Retinal pigment epithelial cell (primary cell): ENCODE results near the gene SLC4A4.

Experiments
- DNase-seq: peaks from one replicate; pipeline ENCODE4 v3.0.0-alpha.2; 2010; ENCODE audit warnings: low read depth
- H3K4me3 ChIP-seq: 2 replicates; pipeline ENCODE4 v1.5.1; 2011; ENCODE audit warnings: mild to moderate bottlenecking, low read length, control low read depth, moderate library complexity
- TF ChIP-seq, protein P1 (sequence below): conservative IDR thresholded peaks from 2 replicates; pipeline ENCODE4 v1.5.1; 2011; ENCODE audit warnings: low read depth, low read length, control low read depth, inconsistent platforms

Gene SLC4A4

DNA sequence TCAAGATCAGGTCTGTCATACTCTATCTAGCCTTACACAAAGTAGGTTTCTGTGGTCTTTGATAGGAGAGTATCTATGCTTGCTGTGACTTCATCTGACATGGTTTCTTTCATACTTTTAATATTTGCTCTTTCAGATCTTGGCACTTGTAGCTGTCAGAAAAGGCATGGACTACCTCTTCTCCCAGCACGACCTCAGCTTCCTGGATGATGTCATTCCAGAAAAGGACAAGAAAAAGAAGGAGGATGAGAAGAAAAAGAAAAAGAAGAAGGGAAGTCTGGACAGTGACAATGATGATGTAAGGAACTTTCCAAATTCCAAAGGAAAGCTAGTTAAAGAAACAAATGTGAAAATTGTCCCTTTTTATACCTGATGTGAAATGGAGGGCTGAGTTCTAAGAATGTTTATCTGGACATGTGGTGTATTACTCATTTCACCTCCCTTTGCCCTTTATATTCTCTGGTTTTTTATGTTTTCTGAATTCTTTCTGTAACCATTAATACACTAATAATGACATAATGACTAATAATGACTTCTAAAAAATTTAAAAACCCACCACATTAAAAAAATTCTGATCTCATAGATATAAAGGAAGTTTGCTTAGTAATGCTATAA, 221.2 kb downstream of the SLC4A4 start:
- peak; percentile 66 for DNase-seq
- H3K4me3 ChIP-seq = no peak overlapping the region
- TF ChIP-seq, protein P1, sequence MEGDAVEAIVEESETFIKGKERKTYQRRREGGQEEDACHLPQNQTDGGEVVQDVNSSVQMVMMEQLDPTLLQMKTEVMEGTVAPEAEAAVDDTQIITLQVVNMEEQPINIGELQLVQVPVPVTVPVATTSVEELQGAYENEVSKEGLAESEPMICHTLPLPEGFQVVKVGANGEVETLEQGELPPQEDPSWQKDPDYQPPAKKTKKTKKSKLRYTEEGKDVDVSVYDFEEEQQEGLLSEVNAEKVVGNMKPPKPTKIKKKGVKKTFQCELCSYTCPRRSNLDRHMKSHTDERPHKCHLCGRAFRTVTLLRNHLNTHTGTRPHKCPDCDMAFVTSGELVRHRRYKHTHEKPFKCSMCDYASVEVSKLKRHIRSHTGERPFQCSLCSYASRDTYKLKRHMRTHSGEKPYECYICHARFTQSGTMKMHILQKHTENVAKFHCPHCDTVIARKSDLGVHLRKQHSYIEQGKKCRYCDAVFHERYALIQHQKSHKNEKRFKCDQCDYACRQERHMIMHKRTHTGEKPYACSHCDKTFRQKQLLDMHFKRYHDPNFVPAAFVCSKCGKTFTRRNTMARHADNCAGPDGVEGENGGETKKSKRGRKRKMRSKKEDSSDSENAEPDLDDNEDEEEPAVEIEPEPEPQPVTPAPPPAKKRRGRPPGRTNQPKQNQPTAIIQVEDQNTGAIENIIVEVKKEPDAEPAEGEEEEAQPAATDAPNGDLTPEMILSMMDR = no peak

DNA sequence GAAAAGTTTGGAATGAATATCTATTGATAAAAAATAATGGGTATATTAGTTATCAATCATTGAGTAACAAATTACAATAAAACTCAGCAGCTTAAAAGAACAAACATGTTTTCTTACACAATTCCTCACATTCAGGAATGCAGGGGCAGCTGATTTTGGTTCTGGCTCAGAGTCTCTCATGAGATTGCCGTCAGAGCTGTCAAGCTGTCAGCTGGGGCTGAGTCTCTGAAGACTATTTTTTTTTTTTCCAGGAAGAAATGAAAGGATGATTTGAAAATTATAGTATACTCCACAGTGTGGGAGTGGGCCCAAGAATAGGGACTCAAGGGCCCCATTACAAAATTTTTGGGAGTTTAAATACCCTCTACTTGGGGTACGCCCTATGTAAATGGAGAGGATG, 226.0 kb downstream of the SLC4A4 start:
- no peak overlapping the region for H3K4me3 ChIP-seq
- DNase-seq = peak; percentile 31
- TF ChIP-seq, protein P1 = no peak

DNA sequence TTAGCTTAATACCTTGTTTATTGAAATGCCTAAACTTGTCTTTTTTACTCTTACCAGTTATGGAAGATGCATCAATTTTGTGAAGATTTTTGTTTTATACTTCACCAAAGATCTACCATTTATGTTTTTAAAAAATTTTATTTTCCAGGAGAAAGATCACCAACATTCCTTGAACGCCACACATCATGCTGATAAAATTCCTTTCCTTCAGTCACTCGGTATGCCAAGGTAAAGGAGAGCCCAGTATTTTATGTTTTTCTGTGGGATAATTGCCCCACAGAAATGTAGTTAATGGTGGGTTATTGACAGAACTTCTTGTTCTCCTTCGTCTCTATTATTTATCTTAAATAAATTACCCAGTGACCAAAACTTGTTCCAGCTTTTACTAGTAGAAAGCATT, 228.0 kb downstream of the SLC4A4 start:
- H3K4me3 ChIP-seq = no peak overlapping the region
- peak; percentile 8 for DNase-seq
- TF ChIP-seq, protein P1 = no peak

DNA sequence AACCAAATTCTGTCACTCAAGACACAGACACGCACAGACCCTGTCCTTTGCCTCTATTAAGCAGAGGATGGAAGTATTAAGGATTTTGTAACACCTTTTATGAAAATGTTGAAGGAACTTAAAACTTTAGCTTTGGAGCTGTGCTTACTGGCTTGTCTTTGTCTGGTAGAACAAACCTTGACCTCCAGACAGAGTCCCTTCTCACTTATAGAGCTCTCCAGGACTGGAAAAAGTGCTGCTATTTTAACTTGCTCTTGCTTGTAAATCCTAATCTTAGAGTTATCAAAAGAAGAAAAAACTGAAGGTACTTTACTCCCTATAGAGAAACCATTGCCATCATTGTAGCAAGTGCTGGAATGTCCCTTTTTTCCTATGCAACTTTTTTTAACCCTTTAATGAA, 229.3 kb downstream of the SLC4A4 start:
- H3K4me3 ChIP-seq = no peak overlapping the region
- TF ChIP-seq, protein P1 = no peak
- DNase-seq = no peak

DNA sequence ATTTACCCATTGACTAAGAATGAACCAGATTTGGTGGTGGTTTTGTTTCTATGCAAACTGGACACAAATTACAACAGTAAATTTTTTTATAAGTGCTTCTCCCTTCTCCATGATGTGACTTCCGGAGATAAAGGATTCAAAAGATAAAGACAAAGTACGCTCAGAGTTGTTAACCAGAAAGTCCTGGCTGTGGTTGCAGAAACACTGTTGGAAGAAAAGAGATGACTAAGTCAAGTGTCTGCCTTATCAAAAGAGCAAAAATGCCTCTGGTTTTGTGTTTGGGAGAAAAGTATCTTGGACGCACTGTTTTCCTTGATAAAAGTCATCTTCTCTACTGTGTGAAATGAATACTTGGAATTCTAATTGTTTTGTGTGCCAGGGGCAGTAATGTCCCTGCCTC, 231.7 kb downstream of the SLC4A4 start:
- H3K4me3 ChIP-seq = no peak overlapping the region
- TF ChIP-seq, protein P1 = no peak
- no peak for DNase-seq

DNA sequence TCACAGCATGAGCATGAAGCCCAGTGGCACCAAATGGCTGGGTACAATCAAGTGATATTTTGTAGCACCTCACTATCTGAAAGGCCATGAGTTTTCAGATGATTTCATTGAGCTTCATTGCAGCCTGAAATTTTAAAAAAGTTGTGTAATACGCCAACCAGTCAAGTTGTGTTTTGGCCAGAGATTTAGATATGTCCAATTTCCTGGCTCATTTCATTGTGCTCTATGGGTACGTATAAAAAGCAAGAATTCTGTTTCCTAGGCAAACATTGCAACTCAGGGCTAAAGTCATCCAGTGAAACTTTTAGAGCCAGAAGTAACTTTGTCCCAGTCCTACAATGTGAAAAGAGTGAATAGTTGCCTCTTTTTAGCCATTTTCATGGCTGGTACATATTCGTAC, 232.5 kb downstream of the SLC4A4 start:
- no peak for DNase-seq
- TF ChIP-seq, protein P1 = no peak
- no peak overlapping the region for H3K4me3 ChIP-seq

DNA sequence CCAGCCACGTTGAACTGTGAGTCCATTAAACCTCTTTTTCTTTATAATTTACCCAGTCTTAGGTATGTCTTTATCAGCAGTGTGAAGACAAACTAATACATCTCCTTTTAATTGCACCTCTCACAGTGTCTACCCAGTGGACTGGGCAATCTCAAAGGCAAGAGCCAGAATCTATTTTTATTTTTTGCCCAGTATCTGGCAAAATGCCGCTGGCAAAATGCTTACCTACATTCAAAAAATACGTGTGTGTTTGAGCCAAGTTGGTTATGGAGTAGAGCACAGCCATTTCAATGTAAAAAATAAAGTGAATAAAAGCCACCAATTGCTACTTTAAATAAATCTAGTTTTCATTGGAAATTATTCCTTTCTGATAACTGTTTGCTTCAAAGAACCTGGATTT, 245.2 kb downstream of the SLC4A4 start:
- TF ChIP-seq, protein P1 = no peak
- no peak for DNase-seq
- H3K4me3 ChIP-seq = no peak overlapping the region
